Spleen (tissue), 7 donors: ENCODE results near the gene APBB1IP.

Experiments used
- CTCF ChIP-seq, 11 experiments: fragments of 200-600 bp in 7 of 11; fragments of 450-650 bp in 4 of 11; sonication (generic) in 4 of 11; IDR thresholded peaks in 8 of 11; conservative IDR thresholded peaks in 3 of 11; 1 replicate in 7 of 11; 2 replicates in 4 of 11; pipeline versions ENCODE4 v1.4.0 to v1.8.0; 2016 to 2021; ENCODE audit warnings: antibody characterized with exemption in 11 of 11, inconsistent platforms in 4 of 11, mild to moderate bottlenecking in 1 of 11
- POLR2AphosphoS5 ChIP-seq, 3 donors: sonication (generic); formaldehyde crosslinking; IDR thresholded peaks; one replicate each; pipeline ENCODE4 v1.5.1; 2017; ENCODE audit warnings: antibody characterized with exemption in 3 of 3
- donor health status: DM: no; HTN: no; CAD: no; lungs with moderate emphysema.
- donor health status: DM: no; HTN: no; CAD: no.
- donor health status: DM: no; HTN: no; CAD: no.

GRCh38 chr10:26467639-26468038 lies 29.5 kb downstream of the APBB1IP start:
- TF ChIP-seq CTCF (IDR thresholded peaks at IDR 0.05 in 8 of 11, conservative IDR thresholded peaks at IDR 0.05 in 3 of 11) (no peak), POLR2AphosphoS5 (IDR thresholded peaks at IDR 0.05) (no peak)
